GM21723 (cell line): Measurements from ENCODE around the gene DLGAP1.
"Not testable (repeated sequence)": the region's sequence is repeated elsewhere in the genome, so short reads cannot be mapped to it uniquely, and the experiment has no call there.

Experiments
- ATAC-seq: cut with Tn5 transposase; IDR thresholded peaks from one replicate; pipeline ENCODE4 v1.9.1; 2021; ENCODE audit warnings: mild to moderate bottlenecking, moderate library complexity; ENCODE audit not compliant: unreplicated experiment

DLGAP1 gene

GRCh38 chr18:4455113-4455811 is at the start of gene DLGAP1:
Gene DLGAP1 (minus strand): TSS chr18:4455307.
- ATAC-seq, result no peak

- ATAC-seq, result not testable (repeated sequence)
These were observed 39.7 kb upstream of the DLGAP1 start for GRCh38 chr18:4494703-4495284.

- ATAC-seq, result no peak
These were observed 13.4 kb upstream of the DLGAP1 start for GRCh38 chr18:4468511-4468910.

GRCh38 chr18:4454537-4455112 is 482 bp downstream of the DLGAP1 start:
- ATAC-seq, result no peak

- ATAC-seq, result no peak
These were observed 1.1 kb downstream of the DLGAP1 start for GRCh38 chr18:4453874-4454536.

- no peak for ATAC-seq
These were observed 1.6 kb downstream of the DLGAP1 start for GRCh38 chr18:4453567-4453873.

- no peak for ATAC-seq
These were observed 4.9 kb downstream of the DLGAP1 start for GRCh38 chr18:4450065-4450658.

GRCh38 chr18:4445902-4446301 is 9.2 kb downstream of the DLGAP1 start:
- no peak for ATAC-seq

- no peak for ATAC-seq
These were observed 10.8 kb downstream of the DLGAP1 start for GRCh38 chr18:4444306-4444705.

- ATAC-seq, result no peak
These were observed 14.0 kb downstream of the DLGAP1 start for GRCh38 chr18:4441098-4441497.

GRCh38 chr18:4438938-4439337 is 16.2 kb downstream of the DLGAP1 start:
- no peak for ATAC-seq

- no peak for ATAC-seq
These were observed 21.4 kb downstream of the DLGAP1 start for GRCh38 chr18:4433717-4434116.

GRCh38 chr18:4430836-4431235 is 24.3 kb downstream of the DLGAP1 start:
- no peak for ATAC-seq

GRCh38 chr18:4417714-4418113 is 37.4 kb downstream of the DLGAP1 start:
- no peak for ATAC-seq

- no peak for ATAC-seq
These were observed 38.1 kb downstream of the DLGAP1 start for GRCh38 chr18:4416976-4417375.

- ATAC-seq, result no peak
These were observed 42.8 kb downstream of the DLGAP1 start for GRCh38 chr18:4412286-4412685.

GRCh38 chr18:4406856-4407255 is 48.3 kb downstream of the DLGAP1 start:
- ATAC-seq, result no peak

GRCh38 chr18:4405965-4406364 is 49.1 kb downstream of the DLGAP1 start:
- no peak for ATAC-seq

GRCh38 chr18:4403836-4404235 is 51.3 kb downstream of the DLGAP1 start:
- ATAC-seq, result no peak

- ATAC-seq, result no peak
These were observed 54.2 kb downstream of the DLGAP1 start for GRCh38 chr18:4400911-4401310.

- ATAC-seq, result no peak
These were observed 55.2 kb downstream of the DLGAP1 start for GRCh38 chr18:4399929-4400328.

GRCh38 chr18:4394700-4395099 is 60.4 kb downstream of the DLGAP1 start:
- ATAC-seq, result no peak
